Immature natural killer cell (primary cell): ENCODE results near the gene CDKN2B-AS1. TPM values are rescaled to one million over a fixed set of nuclear protein-coding genes. Genes with fewer than 3 reads are reported as not detected.

Experiments used
- DNase-seq, 3 donors: peaks; one replicate each; pipeline ENCODE4 v3.0.0; 2022; ENCODE audit warnings: mixed read lengths in 1 of 3
- H3K27ac Mint-ChIP-seq, 6 donors: one replicate each; pipeline ENCODE4 v1.8.0; 2020; ENCODE audit warnings: mixed read lengths in 6 of 6, mild to moderate bottlenecking in 5 of 6, inconsistent platforms in 4 of 6, moderate library complexity in 3 of 6
- H3K27me3 Mint-ChIP-seq, 3 donors: one replicate each; pipeline ENCODE4 v1.8.0; 2020 to 2021; ENCODE audit warnings: low read depth in 3 of 3, mild to moderate bottlenecking in 3 of 3, mixed read lengths in 3 of 3, moderate library complexity in 3 of 3, inconsistent platforms in 1 of 3
- H3K36me3 Mint-ChIP-seq, 3 donors: one replicate each; pipeline ENCODE4 v1.8.0; 2020; ENCODE audit warnings: mixed read lengths in 3 of 3, inconsistent platforms in 2 of 3, mild to moderate bottlenecking in 2 of 3
- H3K4me1 Mint-ChIP-seq, 2 donors: one replicate each; pipeline ENCODE4 v1.8.0; 2020; ENCODE audit warnings: inconsistent platforms in 2 of 2, mild to moderate bottlenecking in 2 of 2, mixed read lengths in 2 of 2, moderate library complexity in 1 of 2
- H3K4me3 Mint-ChIP-seq, 5 donors: one replicate each; pipeline ENCODE4 v1.8.0; 2020; ENCODE audit warnings: mild to moderate bottlenecking in 5 of 5, mixed read lengths in 5 of 5, inconsistent platforms in 3 of 5, moderate library complexity in 3 of 5
- H3K9me3 Mint-ChIP-seq, 6 donors: one replicate each; pipeline ENCODE4 v1.8.0; 2020; ENCODE audit warnings: mild to moderate bottlenecking in 6 of 6, mixed read lengths in 6 of 6, inconsistent platforms in 4 of 6, moderate library complexity in 3 of 6
- polyA plus RNA-seq, 3 donors: library from polyadenylated mRNA; unstranded; fragments of 300-500 nt; fragmentation: Illumina TruSeq; gene quantifications; one replicate each; pipeline ENCODE4 v1.2.3, GENCODE V29; 2021

The CDKN2B-AS1 gene
- polyA plus RNA-seq, 3 donors from 2014 or later, result 0.55 TPM; not detected in 2

DNA sequence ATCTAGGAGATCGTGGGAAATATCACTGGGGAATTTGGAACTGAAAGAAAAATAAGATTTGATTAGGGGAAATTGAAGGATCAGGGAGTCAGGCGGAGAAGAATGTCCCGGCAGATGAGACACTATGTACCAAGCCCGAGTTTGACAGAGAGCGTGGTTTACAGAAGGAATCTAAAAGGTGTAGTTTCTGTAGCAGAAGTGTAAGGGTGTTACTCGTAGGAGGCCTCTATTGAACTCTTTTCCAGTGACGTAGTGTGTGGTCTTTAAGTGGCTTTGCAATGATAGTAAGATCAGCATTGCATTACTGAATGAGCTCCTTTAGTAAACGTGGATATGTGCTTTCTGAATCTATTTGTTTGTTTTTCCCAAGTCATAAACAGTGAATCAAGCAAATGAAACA, 73.8 kb downstream of the CDKN2B-AS1 start:
- H3K27ac Mint-ChIP-seq, result no peak overlapping the region
- H3K27me3 Mint-ChIP-seq, result peaks cover 3 to 4% (median 3%) of the 10 kb centered on the region in 3 donors
- DNase-seq, result no peak
- no peaks in the 10 kb centered on the region for H3K36me3 Mint-ChIP-seq
- H3K9me3 Mint-ChIP-seq, result no peaks in the 10 kb centered on the region
- H3K4me1 Mint-ChIP-seq, result no peaks in the 10 kb centered on the region
- no peak overlapping the region for H3K4me3 Mint-ChIP-seq

- Mint-ChIP-seq H3K27me3 (peaks cover 0 to 3% (median 2%) of the 10 kb centered on the region in 3 donors), H3K9me3 (peaks cover 0 to 3% (median 0%) of the 10 kb centered on the region in 6 donors), H3K4me3 (peak overlapping the region in 2 of 5 donors; percentile 5 to 14), H3K4me1 (no peaks in the 10 kb centered on the region), H3K27ac (no peak overlapping the region), H3K36me3 (no peaks in the 10 kb centered on the region)
- DNase-seq, result no peak
Measured at GRCh38 chr9:22073349-22073748, 78.8 kb downstream of the CDKN2B-AS1 start.

GRCh38 chr9:22078081-22078480, 83.5 kb downstream of the CDKN2B-AS1 start:
- H3K27ac Mint-ChIP-seq, result no peak overlapping the region
- peaks cover 0 to 5% (median 0%) of the 10 kb centered on the region in 3 donors for H3K27me3 Mint-ChIP-seq
- H3K4me1 Mint-ChIP-seq, result no peaks in the 10 kb centered on the region
- no peak for DNase-seq
- peaks cover 0 to 3% (median 0%) of the 10 kb centered on the region in 6 donors for H3K9me3 Mint-ChIP-seq
- H3K36me3 Mint-ChIP-seq, result peaks cover 0 to 4% (median 0%) of the 10 kb centered on the region in 3 donors
- no peak overlapping the region for H3K4me3 Mint-ChIP-seq

- Mint-ChIP-seq H3K27ac (no peak overlapping the region), H3K27me3 (peaks cover 0 to 5% (median 0%) of the 10 kb centered on the region in 3 donors), H3K4me1 (no peaks in the 10 kb centered on the region), H3K36me3 (peaks cover 0 to 4% (median 0%) of the 10 kb centered on the region in 3 donors), H3K4me3 (no peak overlapping the region), H3K9me3 (peaks cover 0 to 7% (median 0%) of the 10 kb centered on the region in 6 donors)
- no peak for DNase-seq
Measured at GRCh38 chr9:22079873-22080341, 85.3 kb downstream of the CDKN2B-AS1 start.

- no peak overlapping the region for H3K4me3 Mint-ChIP-seq
- H3K27me3 Mint-ChIP-seq, result peaks cover 0 to 4% (median 2%) of the 10 kb centered on the region in 3 donors
- DNase-seq, result no peak
- no peaks in the 10 kb centered on the region for H3K4me1 Mint-ChIP-seq
- peaks cover 0 to 4% (median 0%) of the 10 kb centered on the region in 3 donors for H3K36me3 Mint-ChIP-seq
- no peak overlapping the region for H3K27ac Mint-ChIP-seq
- peaks cover 0 to 4% (median 0%) of the 10 kb centered on the region in 6 donors for H3K9me3 Mint-ChIP-seq
Measured at GRCh38 chr9:22084336-22085035, 89.9 kb downstream of the CDKN2B-AS1 start.

DNA sequence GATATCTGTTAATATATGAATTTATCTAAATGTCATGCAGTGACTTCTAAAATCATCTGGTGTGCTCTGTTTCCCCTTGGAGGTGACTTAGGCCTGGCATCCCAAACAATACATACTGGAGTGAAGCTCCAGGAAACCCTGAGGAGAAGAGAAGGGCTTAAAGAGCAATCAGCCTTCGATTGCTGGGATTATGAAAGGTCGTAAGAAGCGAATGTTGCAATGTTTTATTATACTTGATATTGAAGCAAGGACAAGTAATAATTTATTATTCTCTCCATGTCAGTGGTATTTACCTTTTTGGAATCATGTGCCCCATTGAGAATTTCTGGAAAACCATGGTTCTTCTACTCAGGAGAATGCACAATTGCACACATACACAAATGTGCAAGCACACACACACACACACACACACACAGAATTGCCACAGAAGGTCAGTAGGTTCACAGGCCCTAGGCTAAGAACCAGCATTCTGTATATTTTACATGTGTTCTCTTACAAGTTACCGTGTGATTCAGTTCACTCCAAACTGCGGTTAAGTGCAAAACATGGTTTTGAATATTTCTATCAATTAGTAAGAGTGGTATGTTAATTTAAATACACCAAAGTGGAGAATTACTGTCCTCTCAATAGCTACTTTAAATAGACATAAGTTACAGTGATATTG, 93.6 kb downstream of the CDKN2B-AS1 start:
- Mint-ChIP-seq H3K4me1 (no peaks in the 10 kb centered on the region), H3K36me3 (peaks cover 0 to 4% (median 0%) of the 10 kb centered on the region in 3 donors), H3K27me3 (peaks cover 0 to 2% (median 0%) of the 10 kb centered on the region in 3 donors), H3K4me3 (no peak overlapping the region), H3K9me3 (peaks cover 0 to 8% (median 0%) of the 10 kb centered on the region in 6 donors), H3K27ac (no peak overlapping the region)
- DNase-seq, result no peak

GRCh38 chr9:22088717-22089061, 94.1 kb downstream of the CDKN2B-AS1 start:
- Mint-ChIP-seq H3K27me3 (peaks cover 0 to 2% (median 0%) of the 10 kb centered on the region in 3 donors), H3K27ac (no peak overlapping the region), H3K4me3 (no peak overlapping the region), H3K9me3 (peaks cover 0 to 8% (median 0%) of the 10 kb centered on the region in 6 donors), H3K4me1 (no peaks in the 10 kb centered on the region), H3K36me3 (peaks cover 0 to 4% (median 0%) of the 10 kb centered on the region in 3 donors)
- no peak for DNase-seq

GRCh38 chr9:22097707-22098106, 103.1 kb downstream of the CDKN2B-AS1 start:
- Mint-ChIP-seq H3K27ac (no peak overlapping the region), H3K4me3 (no peak overlapping the region), H3K36me3 (peaks cover 0 to 2% (median 0%) of the 10 kb centered on the region in 3 donors), H3K9me3 (peaks cover 0 to 3% (median 2%) of the 10 kb centered on the region in 6 donors), H3K27me3 (peaks cover 0 to 4% (median 2%) of the 10 kb centered on the region in 3 donors), H3K4me1 (no peaks in the 10 kb centered on the region)
- DNase-seq, result no peak

DNA sequence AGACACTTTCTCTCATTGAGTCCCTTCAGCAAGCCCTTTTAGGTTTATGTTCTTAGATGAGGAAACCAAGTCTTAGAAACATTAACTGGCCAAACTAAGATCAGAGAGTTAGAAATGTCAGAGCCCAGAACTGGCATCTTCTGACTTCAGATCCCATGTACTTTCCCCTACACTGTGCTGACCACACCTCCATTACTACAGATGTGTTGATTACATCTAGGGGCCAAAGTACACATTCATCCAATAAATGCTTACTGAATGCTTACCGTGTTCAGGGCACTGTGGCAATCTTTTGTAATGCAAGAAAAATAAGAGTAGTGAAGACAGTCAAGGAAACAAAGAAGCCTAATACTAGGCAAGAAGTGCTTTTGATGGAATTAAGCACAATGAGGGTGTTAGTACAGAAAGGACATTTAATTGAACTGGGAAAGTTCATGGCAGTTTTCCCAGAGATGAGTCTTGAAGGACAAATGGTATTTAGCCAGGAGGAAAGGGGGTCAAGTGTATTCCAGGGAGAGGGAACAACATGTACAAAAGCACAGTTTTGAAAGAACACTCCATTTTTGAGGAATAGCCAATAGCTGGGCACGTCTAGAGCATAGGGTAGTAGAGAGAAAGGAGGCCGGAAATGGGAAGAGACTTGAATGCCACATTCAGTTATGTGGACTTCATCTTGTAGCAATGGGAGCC, 104.2 kb downstream of the CDKN2B-AS1 start:
- H3K27me3 Mint-ChIP-seq, result peaks cover 0 to 4% (median 2%) of the 10 kb centered on the region in 3 donors
- no peak overlapping the region for H3K4me3 Mint-ChIP-seq
- DNase-seq, result no peak
- no peaks in the 10 kb centered on the region for H3K36me3 Mint-ChIP-seq
- no peaks in the 10 kb centered on the region for H3K4me1 Mint-ChIP-seq
- H3K9me3 Mint-ChIP-seq, result peaks cover 0 to 2% (median under 1%) of the 10 kb centered on the region in 6 donors
- no peak overlapping the region for H3K27ac Mint-ChIP-seq

GRCh38 chr9:22100626-22101025, 106.0 kb downstream of the CDKN2B-AS1 start:
- H3K27ac Mint-ChIP-seq, result no peak overlapping the region
- H3K4me1 Mint-ChIP-seq, result no peaks in the 10 kb centered on the region
- H3K4me3 Mint-ChIP-seq, result no peak overlapping the region
- peaks cover 0 to 4% (median 2%) of the 10 kb centered on the region in 3 donors for H3K27me3 Mint-ChIP-seq
- no peak for DNase-seq
- H3K9me3 Mint-ChIP-seq, result peaks cover 0 to 2% (median 0%) of the 10 kb centered on the region in 6 donors
- H3K36me3 Mint-ChIP-seq, result no peaks in the 10 kb centered on the region

DNA sequence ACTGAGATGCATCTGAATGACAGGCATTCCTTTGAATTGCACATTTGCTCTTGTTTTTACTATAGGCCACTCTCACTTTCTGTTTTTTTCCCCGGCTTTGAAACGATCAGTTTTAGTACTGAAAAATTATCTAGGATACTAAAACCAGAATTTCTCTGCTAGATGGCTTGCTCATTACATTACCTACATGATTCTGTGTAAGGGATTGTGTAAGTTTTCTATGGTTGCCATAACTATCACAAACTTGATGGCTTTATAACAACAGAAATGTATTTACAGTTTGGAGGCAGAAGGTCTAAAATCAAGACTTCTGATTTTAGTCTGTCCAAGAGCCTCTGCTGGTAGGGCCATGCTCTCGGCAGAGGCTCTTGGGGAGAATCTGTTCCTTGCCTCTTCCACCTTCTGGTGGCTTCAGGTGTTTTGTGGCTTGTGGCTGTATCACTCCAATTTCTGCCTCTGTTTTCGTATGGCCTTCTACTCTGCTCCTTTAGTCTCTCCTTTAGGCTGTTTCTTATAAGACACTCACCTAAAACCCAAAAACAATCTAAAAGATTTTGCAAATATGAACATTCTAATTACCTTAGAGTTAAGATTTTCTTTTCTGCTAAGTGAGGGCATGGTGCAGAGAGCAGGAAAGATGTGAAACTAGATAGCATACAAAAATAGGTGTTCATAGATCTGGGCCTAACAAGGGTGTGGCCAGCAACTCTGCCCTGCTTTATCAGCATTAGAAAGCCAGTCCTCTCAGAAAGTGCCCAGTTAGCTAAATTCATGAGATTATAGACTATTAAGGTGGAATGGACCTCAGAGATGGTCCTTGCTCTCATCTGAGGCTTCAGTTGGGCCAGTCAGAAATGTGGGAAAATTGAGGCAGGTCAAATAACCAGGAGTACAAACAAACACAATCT, 107.8 kb downstream of the CDKN2B-AS1 start:
- Mint-ChIP-seq H3K9me3 (no peaks in the 10 kb centered on the region), H3K4me3 (no peak overlapping the region), H3K4me1 (no peaks in the 10 kb centered on the region), H3K36me3 (no peaks in the 10 kb centered on the region), H3K27me3 (peaks cover 0 to 4% (median 2%) of the 10 kb centered on the region in 3 donors), H3K27ac (no peak overlapping the region)
- DNase-seq, result no peak

- Mint-ChIP-seq H3K27me3 (peaks cover 0 to 4% (median under 1%) of the 10 kb centered on the region in 3 donors), H3K4me1 (no peaks in the 10 kb centered on the region), H3K9me3 (no peaks in the 10 kb centered on the region), H3K36me3 (no peaks in the 10 kb centered on the region), H3K4me3 (no peak overlapping the region), H3K27ac (no peak overlapping the region)
- DNase-seq, result no peak
Measured at GRCh38 chr9:22103685-22104575, 109.3 kb downstream of the CDKN2B-AS1 start.
